ENCODE measurements around the gene RNF223.

GRCh38 chr1:1111516-1112236 lies 37.6 kb upstream of the RNF223 start:
- TF ChIP-seq CTCF (IDR thresholded peaks at IDR 0.05; ENCODE audit: low read depth, low read length), result no peak
- TF ChIP-seq MAX (IDR thresholded peaks at IDR 0.05; ENCODE audit: low read depth, low read length), result no peak

Data from NB4 (cell line).